ENCODE data around the gene FNIP1.
"Not testable (repeated sequence)": the region's sequence is repeated elsewhere in the genome, so short reads cannot be mapped to it uniquely, and the experiment has no call there.

Gene FNIP1

DNA sequence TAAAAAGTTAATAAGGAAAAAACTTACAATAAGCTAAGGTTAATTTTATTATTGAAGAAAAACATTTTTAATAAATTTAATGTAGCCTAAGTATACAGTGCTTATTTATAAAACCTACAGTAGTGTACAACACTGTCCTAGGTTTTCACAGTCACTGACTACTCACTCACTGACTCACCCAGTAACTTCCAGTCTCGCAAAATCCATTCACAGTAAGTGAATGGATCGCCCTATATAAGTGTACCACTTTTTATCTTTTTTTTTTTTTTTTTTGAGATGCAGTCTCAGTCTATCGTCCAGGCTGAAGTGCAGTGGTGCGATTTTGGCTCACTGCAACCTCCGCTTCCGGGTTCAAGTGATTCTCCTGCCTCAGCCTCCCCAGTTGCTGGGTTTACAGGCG, 47.7 kb downstream of the FNIP1 start:
- no peak for DNase-seq

DNA sequence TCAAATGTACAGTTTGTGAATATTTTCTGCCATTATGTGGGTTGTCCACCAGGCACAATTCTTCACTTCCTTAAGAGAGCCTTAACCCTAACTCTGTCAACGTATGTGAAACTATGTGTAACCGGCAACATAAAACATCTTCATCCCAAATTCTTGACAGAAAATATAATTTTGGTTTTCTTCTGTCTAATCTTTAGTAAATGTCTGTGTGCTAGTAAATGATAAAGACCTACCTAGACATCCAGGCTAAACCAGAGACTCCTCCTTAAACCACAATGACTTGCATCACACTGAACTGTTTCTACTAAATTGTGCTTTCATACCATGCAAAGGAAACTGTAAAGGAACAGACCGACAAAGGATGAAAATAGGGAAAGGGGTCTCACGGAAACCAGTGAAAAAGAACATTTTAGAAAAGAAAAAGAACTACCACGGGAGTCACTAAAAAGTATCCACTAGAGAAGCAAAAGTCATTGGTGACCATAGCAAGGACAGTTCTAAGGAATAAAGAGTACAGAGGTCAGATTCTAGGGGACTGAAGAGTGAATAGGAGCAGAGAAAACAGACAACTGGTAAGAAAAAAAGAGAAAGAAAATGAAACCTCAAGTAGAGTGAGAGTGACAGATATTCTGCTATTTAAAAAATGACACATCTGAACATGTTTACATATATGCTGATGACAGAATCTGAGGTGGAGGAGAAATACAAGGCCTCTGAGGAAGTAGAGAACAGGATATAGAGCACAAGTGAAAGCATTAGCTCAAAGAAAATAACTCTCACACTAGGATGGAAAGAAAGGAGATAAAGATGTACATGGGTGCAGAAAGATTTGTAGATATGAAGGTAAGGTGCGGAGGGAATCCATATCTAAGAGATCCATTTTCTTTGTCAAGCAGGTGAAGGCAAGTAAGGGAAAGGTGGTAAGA, 49.4 kb downstream of the FNIP1 start:
- no peak for DNase-seq

DNA sequence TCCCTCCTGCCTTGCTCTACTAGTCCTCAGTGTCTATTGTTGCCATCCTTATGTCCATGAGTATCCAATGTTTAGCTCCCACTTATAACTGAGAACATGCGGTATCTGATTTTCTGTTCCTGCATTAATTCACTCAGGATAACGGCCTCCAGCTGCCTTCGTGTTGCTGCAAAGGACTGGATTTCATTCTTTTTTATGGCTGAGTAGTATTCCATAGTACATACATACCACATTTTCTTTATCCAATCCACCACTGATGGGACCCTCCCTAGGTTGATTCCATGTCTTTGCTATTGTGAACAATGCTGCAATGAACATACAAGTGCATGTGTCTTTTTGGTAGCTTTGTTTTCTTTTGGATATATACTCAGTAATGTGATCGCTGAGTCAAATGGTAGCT, 50.4 kb downstream of the FNIP1 start:
- DNase-seq: no peak

- DNase-seq: no peak
These were observed 51.1 kb downstream of the FNIP1 start for GRCh38 chr5:131745703-131746102.

- DNase-seq: no peak
These were observed 51.7 kb downstream of the FNIP1 start for GRCh38 chr5:131745155-131745554.

- DNase-seq: no peak
These were observed 56.3 kb downstream of the FNIP1 start for GRCh38 chr5:131740477-131740876.

- no peak for DNase-seq
These were observed 61.4 kb downstream of the FNIP1 start for GRCh38 chr5:131735393-131735792.

- DNase-seq: not testable (repeated sequence)
These were observed 61.9 kb downstream of the FNIP1 start for GRCh38 chr5:131734939-131735338.

DNA sequence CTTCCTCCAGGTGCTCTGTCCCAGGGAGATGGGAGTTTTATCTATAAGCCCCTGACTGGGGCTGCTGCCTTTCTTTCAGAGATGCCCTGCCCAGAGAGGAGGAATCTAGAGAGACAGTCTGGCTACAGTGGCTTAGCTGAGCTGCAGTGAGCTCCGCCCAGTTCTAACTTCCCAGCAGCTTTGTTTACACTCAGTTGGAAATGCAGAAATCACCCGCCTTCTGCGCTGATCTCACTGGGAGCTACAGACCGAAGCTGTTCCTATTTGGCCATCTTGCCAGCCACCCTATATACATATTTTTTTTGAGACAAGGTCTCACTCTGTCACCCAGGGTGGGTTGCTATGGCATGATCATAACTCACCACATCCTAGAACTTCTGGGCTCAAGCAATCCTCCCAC, 67.5 kb downstream of the FNIP1 start:
- not testable (repeated sequence) for DNase-seq

DNA sequence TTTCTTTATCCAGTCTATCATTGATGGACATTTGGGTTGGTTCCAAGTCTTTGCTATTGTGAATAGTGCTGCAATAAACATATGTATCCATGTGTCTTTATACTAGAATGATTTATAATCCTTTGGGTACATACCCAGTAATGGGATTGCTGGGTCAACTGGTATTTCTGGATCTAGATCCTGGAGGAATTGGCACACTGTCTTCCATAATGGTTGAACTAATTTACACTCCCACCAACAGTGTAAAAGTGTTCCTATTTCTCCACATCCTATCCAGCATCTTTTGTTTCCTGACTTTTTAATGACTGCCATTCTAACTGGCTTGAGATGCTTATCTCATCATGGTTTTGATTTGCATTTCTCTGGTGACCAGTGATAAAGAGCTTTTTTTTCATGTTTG, 72.7 kb downstream of the FNIP1 start:
- DNase-seq: not testable (repeated sequence)

DNA sequence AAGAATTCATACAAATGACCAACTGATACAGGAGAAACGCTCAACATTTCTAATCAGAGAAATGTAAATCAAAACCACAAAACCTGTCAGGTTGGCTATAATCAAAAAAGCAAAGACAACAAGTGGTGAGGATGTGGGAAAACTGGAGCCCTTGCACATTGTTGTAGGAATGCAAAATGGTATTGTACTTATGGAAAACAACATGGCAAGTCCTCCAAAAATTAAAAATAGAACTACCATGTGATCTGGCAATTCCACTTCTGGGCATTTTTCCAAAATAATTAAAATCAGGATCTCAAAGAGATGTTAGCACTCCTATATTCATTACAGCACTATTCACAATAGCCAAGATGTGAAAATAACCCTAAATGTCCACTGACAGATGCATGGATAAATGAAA, 76.1 kb downstream of the FNIP1 start:
- no peak for DNase-seq

DNA sequence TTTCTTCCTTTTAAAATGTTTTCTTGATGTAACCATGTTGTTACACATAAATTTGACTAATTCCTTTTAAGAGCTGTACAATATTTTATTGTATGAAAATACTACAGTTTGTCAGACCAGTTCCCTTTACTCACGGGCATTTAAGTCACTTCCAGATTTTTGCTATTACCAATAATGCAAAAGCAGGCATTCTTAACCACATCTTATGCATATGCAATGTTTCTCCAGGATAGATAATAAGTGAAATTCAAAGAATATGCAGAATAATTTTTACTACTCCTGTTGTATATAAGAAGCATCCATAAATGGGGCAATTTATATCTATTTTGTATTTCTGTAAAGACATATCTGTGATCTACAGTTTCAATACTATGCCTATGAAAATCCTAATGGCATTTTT, 77.3 kb downstream of the FNIP1 start:
- no peak for DNase-seq

DNA sequence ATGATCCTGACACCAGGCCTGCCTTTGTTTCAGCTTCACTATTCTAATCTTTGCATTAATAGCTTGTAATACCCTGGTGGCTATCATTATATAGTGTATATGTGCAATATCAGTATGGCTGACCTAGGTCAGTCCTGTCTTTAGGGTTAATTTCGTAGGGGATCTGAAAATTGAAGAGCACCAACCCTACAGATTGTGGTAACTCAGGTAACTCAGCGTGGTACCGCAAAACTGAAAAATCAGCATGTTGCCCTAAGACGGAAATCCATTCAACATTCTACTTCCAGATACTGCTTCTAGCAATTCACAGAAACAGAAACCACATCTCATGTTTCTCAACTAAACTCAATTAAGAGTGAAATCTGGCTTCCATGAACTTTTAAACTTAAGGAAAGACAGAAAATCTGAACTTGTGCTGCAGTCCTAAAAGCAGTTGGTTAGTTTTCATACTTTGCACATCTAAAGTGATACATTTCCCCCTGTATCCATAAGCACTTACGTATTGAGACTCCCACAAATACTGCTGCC, 78.3 kb downstream of the FNIP1 start:
- no peak for DNase-seq

- not testable (repeated sequence) for DNase-seq
These were observed 79.7 kb downstream of the FNIP1 start for GRCh38 chr5:131717164-131717563.

- no peak for DNase-seq
These were observed 80.2 kb downstream of the FNIP1 start for GRCh38 chr5:131716650-131717049.

DNA sequence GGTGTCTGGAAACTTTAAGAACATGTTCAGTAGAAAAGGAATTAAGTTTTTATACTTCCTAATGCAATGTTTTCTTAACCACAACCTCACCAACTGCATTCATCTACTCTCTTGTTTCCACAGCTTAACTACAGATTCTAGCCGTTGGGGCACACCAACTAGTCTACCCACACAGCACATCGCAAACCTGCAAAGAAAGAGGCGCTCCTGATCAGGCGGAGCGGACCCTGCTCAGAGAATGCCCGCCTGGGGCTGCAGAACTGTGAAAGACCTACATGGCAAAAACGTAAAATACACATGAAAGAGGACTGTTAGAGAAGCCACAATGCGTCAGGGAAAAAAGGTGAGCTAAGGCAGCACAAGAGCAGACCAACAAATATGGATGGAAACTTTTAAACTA, 86.4 kb downstream of the FNIP1 start:
- DNase-seq: no peak

DNA sequence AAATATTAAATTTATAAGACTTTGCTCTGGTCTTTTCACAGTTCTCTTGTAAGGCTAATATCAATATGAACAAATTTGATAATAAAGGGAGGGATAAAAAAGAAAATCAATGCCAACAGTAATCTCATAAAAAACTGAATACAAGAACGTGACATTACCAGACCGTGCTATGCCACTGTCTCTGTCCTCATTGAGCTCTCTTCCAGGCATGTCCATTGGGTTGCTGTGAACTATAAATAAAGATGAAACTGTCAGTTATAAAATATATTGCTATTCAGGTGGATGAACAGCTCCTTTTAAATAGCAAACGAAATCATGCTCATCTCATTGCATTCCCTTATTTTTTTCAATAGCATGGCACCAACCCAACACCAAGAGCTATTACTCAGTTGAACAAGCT, 87.8 kb downstream of the FNIP1 start:
- DNase-seq: no peak

GRCh38 chr5:131706281-131706680, 90.5 kb downstream of the FNIP1 start:
- DNase-seq: no peak

DNA sequence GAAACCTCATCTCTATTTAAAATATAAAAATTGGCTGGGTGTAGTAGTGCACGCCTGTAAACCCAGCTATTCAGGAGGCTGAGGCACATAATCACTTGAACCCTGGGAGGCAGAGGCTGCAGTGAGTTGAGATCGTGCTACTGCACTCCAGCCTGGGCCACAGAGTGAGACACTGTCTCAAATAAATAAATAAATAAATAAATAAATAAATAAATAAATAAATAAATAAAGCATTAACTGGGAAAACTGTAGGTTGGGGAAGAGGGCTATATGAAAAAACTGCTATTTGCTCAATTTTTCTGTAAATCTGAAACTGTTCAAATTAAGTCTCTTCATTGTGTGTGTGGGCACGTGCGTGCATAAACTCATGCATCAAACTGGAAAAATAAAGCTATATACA, 101.9 kb downstream of the FNIP1 start:
- DNase-seq: no peak

DNA sequence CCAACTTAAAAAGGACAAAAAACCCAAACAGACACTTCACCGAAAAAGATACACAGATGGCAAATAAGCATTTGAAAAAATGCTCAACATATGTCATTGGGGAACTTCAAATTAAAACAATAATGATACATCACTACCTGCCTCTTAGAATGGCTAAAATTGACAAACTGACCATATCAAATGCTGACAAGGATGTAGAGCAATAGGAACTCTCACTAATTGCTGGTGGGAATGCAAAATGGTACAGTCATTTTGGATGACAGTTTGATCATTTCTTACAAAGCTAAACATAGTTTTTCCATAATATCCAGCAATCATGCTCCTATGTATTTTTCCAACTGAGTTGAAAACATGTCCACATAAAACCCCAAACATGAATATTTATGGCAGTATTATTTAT, 102.9 kb downstream of the FNIP1 start:
- DNase-seq: no peak

DNA sequence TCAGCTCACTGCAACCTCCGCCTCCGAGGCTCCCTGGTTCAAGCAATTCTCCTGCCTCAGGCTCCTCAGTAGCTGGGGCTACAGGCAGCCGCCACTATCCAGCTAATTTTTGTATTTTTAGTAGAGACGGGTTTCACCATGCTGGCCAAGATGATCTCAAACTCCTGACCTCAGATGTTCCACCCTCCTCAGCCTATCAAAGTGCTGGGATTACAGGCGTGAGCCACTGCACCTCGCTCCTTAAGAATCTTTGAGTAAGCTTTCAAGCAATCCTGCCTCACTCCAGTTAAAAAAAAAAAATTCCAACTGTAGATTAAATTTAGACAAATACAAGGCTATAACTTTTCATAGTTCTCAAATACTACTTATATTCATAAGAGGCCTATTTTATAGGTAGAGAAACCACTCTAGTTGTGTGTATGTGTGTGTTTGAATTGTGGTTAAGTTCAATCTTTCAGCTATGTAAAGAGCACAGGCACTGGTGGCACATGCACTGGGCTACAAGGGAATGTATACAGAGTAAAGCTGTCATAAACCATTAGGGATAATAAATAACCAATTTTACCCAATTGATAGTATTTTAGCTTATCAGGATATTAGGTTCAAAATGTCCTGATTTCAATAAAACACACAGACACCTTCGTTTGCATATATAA, 111.2 kb downstream of the FNIP1 start:
- no peak for DNase-seq

DNA sequence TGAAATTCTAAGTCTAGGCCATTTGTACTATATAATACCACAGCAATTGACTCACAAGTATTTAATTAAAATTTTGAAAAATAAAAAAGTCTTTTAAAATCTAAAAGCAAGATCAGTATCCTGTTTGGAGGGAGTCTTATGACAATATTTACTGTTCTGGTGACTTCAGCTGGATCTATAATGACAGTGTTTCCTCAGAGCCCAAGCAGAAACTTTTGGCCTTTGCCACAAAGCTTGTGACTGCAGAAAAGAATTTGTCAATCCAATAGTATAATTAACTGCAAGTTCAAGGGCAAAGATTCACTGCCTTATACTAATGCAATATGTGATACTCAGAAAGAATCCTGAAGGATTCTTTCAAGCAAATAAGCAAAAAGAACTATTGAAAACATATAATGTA, 112.2 kb downstream of the FNIP1 start:
- DNase-seq: no peak

GRCh38 chr5:131684051-131684450, 112.8 kb downstream of the FNIP1 start:
- DNase-seq: no peak

- no peak for DNase-seq
These were observed 114.0 kb downstream of the FNIP1 start for GRCh38 chr5:131682826-131683225.

Measured in activated CD4-positive, alpha-beta T cell treated with anti-CD3 and anti-CD28 coated beads for 4 hours (primary cell).